Measurements from ENCODE around the gene SLC5A12. TPM values are rescaled to one million over a fixed set of nuclear protein-coding genes. Genes with fewer than 3 reads are reported as not detected.

Gene SLC5A12, protein sequence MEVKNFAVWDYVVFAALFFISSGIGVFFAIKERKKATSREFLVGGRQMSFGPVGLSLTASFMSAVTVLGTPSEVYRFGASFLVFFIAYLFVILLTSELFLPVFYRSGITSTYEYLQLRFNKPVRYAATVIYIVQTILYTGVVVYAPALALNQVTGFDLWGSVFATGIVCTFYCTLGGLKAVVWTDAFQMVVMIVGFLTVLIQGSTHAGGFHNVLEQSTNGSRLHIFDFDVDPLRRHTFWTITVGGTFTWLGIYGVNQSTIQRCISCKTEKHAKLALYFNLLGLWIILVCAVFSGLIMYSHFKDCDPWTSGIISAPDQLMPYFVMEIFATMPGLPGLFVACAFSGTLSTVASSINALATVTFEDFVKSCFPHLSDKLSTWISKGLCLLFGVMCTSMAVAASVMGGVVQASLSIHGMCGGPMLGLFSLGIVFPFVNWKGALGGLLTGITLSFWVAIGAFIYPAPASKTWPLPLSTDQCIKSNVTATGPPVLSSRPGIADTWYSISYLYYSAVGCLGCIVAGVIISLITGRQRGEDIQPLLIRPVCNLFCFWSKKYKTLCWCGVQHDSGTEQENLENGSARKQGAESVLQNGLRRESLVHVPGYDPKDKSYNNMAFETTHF
- polyA plus RNA-seq (2014; cell fraction: cytosol; rRNA removed) = not detected in 2 replicates
- 0.06 TPM in 1 of 2 replicates, not detected in the other for polyA plus RNA-seq (2014; cell fraction: nucleus; rRNA removed)

DNA sequence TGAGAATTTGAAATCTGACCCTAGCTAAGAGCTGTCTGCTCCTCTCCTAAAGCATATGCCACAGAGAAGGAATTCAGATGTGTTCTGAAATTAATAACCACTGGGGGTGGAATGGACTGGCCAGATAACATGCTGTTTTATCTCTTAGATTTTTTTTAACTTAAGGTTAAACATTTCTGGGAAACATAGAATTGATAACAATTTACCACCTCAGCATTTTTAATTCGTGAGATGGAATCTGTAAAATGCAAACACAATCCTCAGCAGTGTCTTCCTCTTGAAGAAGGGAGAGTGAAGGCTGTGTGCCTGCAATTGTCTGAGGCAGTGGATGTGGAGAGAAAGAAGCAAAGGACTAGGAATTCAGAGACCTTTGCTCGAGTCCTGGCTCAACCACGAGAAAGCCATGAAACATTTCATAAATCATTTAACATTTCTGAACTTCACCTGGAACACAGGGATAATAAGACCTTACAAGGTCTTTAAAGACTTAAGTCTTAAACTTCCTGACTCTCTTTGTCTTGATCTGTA is at the start of gene SLC5A12:
Gene SLC5A12 (minus strand): TSS at position 113 of the 528 bp plus-strand sequence. CDS start 346 bp downstream, outside the sequence.
- no peak for DNase-seq (ENCODE audit: low spot score)

DNA sequence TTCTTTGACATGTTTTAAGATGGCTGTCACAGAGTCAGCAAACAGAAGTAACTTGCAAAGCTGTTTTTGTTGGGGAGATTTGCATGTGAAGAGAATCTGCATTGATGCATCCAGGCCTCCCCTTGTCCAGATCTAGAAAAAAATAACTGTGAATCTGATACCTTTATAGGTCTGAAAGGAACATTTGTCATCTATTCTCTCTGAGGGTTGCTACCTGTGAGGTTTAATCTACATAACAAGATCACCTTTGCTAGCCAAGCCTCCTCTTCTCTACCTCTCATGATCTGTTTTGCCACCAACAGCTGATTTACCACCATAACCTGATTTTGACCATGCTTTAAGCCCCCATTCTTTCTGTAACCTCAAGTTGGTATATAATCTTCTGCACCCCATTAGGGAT is 47.2 kb upstream of the SLC5A12 start:
- no peak for DNase-seq (ENCODE audit: low spot score)

DNA sequence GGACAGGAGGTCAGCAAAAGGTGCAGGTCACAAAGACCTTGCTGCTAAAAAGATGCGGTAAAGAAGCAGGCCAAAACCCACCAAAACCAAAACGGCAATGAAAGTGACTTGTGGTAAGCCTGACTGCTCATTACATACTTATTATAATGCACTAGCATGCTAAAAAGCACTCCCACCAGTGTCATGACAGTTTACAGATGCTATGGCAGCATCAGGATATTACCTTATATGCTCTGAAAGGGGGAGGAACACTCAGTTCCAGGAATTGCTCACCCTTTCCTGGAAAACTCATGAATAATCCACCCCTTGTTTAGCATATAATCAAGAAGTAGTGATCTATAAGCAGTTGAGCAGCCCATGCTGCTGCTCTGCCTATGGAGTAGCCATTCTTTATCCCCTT is 45.2 kb upstream of the SLC5A12 start:
- no peak for DNase-seq (ENCODE audit: low spot score)

DNA sequence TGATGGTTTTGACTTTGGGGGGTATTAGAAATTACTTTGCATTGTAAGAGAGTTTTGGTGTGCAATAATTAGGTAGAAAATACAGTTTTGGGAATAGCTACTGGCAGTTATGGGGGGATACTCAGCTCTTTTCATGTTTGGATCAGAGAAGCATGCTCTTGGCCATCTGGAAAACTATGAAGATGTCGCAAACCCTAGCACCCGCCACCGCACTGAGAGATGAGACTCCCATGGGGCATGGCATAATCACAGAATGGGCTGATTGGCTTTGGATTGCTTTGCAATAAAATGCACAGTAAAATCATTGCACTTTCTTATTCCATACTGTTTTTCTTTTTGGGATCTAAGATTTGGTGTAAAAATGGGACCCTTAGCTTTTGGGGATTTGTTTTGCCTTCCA is 43.5 kb upstream of the SLC5A12 start:
- DNase-seq (ENCODE audit: low spot score) = no peak

DNA sequence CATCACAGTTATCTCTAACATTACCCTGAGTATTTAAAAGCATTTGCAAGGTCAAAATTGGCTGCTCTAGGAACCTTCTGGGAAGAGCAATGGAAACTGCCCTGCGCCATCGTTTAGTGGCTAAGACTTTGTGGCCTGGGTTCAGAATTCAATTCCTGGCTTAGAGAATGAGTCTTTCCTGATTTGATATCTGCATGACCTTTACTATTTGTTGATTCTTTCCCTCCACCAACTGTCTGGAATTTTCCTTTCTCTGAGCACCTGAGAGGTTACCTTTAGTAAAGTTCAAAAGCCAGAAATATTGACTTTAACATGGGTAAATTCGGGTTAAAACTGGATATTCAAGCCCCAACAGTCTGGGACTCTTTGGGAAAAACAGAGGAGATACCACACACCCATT is 43.0 kb upstream of the SLC5A12 start:
- DNase-seq (ENCODE audit: low spot score) = no peak

DNA sequence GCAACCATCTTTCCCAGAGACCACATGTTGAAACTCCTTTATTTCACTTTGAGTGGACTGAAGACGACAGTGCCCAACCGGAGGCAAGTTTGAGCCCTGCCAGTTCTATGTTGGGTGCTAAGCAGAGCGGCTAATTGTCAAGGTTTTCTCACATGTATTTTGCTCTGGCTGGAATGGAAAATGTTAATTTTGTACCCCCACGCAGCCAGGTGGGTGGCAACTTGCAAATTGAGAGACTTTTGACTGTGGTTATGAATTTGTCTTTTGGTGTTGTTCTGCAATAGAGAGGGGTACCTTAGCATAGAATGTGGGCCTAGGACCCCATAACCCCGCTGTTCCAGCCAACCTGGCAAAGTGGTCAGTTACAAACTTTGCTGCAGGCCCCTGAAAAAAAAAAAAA is 42.5 kb upstream of the SLC5A12 start:
- DNase-seq (ENCODE audit: low spot score) = no peak

DNA sequence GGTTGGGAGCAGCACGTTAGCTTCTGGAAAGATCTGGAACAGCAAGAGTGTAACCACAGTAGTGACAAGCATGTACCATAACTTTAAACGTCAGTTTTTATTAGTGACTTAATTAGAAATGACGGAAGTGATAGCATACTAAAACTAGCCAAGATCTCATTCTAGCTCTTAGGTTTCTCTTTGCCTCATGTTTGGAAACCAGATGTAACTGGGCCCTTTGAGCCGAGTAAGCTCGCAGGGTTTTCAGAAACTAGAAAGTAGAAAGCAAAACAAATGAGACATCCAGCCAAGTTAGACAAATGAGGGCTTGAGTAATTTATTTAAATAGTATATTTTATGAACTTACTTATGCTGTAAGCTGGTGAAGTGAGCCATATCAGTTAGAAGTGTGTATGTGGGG is 40.2 kb upstream of the SLC5A12 start:
- DNase-seq (ENCODE audit: low spot score) = no peak

DNA sequence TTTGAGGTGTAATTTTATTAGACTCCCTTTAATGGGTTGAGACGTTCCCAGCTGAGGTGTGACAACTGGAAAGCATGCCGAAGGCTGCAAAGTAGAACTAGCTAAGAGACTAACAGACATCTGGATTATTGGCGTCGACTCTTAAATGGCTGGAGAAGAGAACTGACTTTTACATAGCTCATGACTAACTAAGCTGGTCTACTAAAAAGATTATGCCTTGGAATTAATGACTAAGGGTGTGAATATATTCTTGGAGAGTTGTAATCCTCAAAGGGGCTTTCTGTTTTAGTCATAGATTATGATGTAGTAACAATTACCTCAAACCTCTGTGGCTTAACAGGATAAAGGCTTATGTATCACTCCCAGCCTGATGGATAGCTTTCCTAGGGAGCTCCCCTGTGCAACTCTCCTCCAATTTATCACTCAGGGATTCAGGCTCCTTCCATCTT is 39.5 kb upstream of the SLC5A12 start:
- DNase-seq (ENCODE audit: low spot score) = no peak

DNA sequence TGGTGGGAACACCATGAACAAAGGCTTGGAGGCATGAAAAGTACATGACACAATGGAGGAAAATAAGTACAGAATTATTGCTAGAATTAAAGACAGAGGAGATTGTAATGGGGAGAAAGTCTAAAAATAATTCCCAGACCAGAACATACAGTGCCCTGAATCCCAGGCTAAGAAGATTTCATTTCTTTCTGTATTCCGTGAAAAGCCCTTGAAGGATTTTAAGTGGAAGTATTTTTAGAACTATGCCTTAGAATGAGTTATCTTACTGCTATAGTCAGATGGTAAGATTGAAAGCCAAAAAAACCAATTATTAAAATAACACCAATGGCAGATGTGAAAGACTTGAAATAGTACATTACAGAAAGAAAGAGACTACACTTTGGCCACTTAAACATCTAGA is 36.1 kb upstream of the SLC5A12 start:
- DNase-seq (ENCODE audit: low spot score) = no peak

DNA sequence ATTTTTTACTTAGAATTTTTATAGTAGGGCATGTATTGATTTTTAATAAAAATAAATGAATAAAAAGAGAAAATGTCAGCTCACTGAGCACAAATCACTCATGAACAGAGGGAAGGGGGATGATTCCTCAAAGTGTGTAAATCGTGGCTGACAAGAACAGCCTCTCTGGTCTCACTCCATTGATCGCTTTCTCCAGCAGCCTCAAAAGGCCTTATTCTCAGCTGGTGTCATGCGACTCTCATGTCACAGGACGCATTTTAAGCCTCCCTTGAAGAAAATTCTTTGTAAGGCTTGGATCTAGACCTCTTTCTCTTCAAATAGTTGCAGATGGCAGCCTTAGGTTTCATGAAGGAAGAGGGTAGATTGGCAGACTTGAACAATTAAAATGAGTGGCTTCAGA is 33.9 kb upstream of the SLC5A12 start:
- no peak for DNase-seq (ENCODE audit: low spot score)

DNA sequence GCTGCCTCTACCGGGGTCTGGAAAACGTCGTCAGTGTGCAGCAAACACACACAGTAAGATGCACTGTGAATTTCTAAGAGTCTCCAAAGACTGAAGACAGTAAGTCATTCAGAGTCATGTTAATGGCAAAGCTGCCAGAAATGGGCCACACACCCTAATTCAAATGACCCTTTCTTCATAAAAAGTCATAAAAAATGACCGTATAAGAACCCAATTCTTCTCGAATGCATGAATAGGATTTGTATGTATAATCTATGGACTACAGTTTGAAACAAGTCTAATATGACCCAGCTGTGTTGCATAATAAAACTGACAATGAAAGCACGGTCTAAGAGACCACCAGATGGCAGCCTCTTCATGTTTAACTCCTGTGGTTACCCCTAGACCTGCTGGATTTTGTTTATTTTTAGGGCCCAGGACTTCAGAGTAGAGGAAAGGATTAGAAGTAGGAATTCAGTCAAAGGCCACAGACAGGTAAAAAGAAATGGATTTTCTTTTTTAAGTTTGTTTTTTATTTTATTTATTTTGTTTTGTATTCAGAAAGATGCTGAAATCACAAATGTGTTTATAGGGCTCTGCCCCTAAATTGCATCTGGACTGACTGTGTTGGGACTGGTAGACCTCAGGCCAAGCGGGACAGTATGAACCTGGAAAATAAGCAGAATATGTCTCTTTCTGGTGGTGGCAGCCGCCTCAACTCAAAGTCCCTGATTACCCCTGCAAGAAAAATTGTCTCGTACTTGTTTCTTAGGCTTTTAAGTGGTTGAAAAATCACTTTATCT is 32.1 kb upstream of the SLC5A12 start:
- peak; percentile 68 for DNase-seq (ENCODE audit: low spot score)

DNA sequence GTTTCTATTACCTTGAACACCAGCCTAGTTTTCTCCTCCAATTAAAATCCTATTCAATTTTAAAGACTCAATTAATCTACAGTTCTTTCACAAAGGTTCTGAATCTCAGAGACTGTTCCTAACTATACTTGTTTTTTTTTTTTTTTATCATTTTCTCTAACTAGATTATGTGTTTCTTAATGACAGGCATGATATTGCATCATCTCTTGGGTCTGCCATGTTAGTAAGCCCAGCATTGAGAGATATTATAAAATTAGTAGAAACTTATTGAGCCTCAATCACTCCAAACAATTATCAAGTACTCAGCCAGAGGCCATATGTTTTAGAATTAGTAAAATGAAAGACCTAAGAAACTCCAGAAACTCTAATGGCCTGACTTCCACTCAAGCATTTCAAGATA is 28.1 kb upstream of the SLC5A12 start:
- DNase-seq (ENCODE audit: low spot score) = no peak

DNA sequence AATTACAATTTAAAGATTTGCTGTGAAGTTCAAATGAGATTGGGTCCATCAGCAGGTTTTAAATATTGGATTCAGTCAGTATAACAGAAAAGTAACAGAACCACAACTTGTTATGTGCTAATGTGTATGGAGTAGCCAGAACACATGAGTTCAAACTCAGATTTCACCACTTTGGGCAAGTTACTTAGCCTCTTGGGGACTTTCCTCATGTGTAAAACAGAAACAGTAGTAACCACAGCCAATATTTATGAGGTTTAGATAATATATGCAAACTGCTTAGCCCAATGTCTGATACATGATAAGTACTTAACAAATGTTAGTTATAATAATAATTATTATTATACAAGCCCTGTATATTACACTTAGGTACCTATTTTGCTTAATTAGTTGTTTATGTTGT is 21.8 kb upstream of the SLC5A12 start:
- DNase-seq (ENCODE audit: low spot score) = no peak

DNA sequence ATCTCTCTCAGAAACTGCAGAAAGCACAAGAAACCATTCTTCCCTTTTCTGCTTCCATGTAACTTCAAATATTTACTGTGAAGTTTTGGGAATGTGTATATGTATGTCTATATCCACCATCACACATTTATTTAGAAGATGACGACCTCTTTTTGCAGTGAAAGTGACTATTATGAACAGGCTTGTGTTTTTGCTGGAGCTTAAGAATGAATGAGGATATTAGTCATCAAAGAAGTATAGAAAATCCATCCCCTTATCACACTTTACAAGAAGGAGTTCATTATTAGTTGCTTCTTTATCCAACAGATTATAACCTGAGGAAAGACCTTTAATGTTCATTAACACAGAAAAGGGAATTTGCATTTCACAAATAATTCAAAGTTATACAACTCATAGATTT is 21.1 kb upstream of the SLC5A12 start:
- DNase-seq (ENCODE audit: low spot score) = no peak

DNA sequence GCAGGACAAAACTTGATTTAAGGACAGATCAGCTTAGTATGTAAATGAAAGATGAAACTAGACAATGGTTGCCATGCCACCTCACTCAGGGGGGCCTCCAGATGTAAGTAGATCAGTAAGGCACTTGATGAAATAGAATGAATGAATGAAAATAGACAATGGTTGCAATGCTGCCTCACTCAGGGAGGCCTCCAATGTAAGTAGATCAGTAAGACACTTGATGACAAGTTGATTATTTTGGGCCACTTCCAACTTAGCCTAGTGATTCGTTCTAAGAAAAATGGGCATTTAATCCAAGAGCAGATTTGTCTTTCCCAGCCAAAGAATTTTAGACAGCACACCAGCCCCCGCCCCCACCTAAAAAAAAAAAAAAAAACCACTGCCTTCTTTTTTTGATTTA is 19.2 kb upstream of the SLC5A12 start:
- DNase-seq (ENCODE audit: low spot score) = no peak

DNA sequence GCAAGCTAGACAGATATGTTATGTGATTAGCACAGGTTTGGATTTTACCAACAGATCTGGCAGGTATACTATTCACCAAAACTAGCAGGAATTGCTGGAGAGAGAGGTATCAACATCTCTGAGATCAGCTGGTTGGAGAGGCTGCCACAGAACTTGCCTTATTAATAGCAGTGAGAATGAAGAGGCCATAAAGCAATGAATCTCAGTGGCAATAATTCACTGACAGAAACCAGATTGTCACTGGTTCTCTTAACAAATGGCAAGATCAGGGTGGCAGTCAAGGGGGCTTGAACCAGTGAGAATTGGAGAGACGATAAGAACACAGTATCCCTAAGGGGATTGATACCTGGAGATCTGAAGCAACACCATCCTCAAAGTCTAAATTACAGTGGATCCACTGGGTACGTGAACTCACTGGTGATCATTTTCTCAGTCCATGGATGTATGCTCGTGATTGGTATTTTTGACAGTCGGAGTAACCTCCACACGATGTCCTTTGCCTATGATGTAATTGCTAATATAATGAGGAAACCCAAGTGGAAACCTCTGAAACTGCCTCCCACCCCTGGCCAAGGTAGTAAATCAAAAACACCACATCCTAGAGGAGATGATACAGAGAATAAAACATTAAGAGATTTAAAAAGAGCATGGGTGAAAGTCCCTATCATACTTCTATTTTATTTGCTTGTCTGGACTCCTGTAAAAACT is 17.7 kb upstream of the SLC5A12 start:
- DNase-seq (ENCODE audit: low spot score) = no peak

DNA sequence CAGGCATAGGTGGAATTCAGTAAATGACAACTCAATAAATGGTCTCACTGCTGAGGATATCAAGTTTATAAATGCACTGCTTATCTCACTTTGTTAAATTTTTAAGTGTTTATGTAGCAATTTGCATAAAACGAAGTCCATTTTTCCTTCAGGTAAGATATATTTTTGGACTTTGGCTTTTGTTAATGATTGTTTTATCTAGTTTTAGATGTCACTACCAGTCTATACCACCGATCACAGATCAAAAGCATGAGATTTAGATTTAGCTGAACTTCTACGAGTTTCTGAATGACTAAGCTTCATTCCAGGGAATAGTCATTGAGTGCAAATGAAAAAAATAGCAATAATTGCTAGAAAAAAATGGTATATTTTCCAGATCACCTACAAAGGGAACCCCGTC is 12.8 kb upstream of the SLC5A12 start:
- no peak for DNase-seq (ENCODE audit: low spot score)

DNA sequence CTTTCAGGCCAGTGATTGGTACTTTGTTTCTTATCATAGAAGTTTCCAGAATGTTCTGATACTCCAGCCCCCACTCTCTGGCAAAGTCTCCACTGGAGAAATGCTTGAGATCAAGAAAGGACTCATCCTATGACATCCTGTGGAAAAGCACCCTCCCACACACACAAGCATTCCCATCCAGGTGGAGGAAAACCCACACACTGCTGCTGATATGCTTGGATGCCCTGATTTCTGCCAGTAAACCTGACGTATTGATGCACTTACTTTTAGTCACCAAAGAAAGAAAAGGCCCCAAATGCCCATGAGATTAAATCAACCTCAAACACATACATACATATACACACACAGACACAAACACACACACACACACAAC is 9.2 kb upstream of the SLC5A12 start:
- DNase-seq (ENCODE audit: low spot score) = no peak

DNA sequence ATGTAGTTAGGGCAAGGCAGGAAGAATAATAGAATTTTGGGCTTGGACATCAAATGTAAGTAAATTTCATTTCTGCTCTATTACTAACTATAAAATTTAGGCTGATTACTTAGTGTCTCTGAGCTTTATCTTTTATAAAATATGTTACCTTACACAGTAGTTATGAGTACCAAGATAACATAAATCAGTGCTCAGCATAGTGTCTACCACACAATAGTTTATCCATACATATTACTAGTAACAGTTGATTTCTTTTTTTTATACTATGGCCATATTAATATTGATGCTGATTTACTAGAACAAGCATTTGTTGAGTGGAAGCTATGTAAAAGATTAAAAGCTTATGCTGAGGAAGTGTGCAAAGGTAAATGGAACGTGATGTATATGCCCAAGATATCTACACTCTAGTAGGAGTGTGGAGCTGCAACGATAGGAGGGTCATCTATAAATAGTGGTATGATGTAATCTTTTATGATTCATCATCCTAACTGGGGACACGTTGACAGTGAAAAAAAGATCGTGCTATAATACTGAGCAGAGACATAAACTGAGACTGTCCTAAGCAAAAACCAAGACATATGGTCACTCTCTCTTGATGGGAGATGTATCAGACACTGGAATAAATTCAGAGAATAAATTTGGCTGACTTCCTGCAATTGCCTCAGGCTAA is 8.7 kb upstream of the SLC5A12 start:
- no peak for DNase-seq (ENCODE audit: low spot score)

DNA sequence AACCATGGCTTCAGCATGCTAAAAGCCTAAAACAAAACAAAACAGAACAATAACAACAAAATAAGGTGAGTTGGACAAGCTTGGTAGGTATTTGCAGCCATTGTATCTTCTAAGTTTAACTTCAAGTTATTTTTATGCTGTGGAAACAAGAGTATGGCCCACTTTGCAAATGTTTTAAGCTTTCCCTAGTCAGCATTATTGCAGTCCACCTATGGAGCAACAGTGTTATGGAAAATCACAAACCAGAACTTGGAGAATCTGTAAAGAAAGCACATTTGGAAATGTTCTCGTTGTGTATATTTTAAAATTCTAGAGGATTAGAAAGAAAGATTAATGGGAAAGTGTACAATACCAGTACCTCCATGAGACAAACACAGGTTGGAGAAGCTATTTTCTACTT is 7.4 kb upstream of the SLC5A12 start:
- DNase-seq (ENCODE audit: low spot score) = no peak

DNA sequence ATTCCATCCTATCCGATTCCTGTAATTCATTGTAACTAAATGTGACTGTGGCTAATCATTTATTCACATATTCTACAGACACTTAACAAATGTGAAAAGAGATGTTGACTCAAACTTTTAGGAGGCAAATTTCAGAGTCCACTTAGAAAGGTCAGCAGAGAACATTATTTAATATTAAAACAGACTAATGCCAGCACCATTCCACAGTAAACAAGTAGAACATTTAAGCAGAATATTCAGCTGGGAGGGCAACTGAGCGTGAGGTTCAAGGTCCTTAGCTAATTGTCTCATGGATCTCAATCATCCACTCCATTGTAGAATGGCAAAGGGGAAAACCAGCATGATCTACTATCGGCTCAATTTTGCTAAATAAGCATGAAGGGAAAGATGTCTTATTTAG is 5.1 kb upstream of the SLC5A12 start:
- DNase-seq (ENCODE audit: low spot score) = no peak
